H9 (cell line): Measurements from ENCODE around the gene ZFAND3. TPM values are rescaled to one million over a fixed set of nuclear protein-coding genes. Genes with fewer than 3 reads are reported as not detected.

Source experiments
- DNase-seq: peaks from one replicate; pipeline ENCODE4 v3.0.0-alpha.2; 2017
- H2AFZ ChIP-seq: one replicate; pipeline ENCODE4 v1.6.1; 2013; ENCODE audit warnings: mild to moderate bottlenecking, low read length, control low read depth, moderate library complexity
- H2AK5ac ChIP-seq: 2 replicates; pipeline ENCODE4 v1.6.1; 2013; ENCODE audit warnings: low read length, control low read depth, mixed read lengths; ENCODE audit not compliant: insufficient read length
- H2BK120ac ChIP-seq: one replicate; pipeline ENCODE4 v1.6.1; 2013; ENCODE audit warnings: low read depth, mild to moderate bottlenecking, low read length, control low read depth, inconsistent platforms; ENCODE audit not compliant: poor library complexity, severe bottlenecking
- H2BK12ac ChIP-seq: 2 replicates; pipeline ENCODE4 v1.6.1; 2013; ENCODE audit warnings: low read length, control low read depth, mixed read lengths, low read depth; ENCODE audit not compliant: insufficient read length
- H2BK15ac ChIP-seq: 2 replicates; pipeline ENCODE4 v1.6.1; 2013; ENCODE audit warnings: low read depth, low read length, control low read depth
- H2BK20ac ChIP-seq: one replicate; pipeline ENCODE4 v1.6.1; 2013; ENCODE audit warnings: low read depth, mild to moderate bottlenecking, low read length, control low read depth, inconsistent platforms; ENCODE audit not compliant: poor library complexity, severe bottlenecking
- H2BK5ac ChIP-seq: 2 replicates; pipeline ENCODE4 v1.6.1; 2013; ENCODE audit warnings: low read length, control low read depth, mixed read lengths; ENCODE audit not compliant: insufficient read length
- H3K14ac ChIP-seq: 2 replicates; pipeline ENCODE4 v1.6.1; 2013; ENCODE audit warnings: low read length, control low read depth; ENCODE audit not compliant: insufficient read depth
- H3K18ac ChIP-seq: 2 replicates; pipeline ENCODE4 v1.6.1; 2013; ENCODE audit warnings: low read depth, mild to moderate bottlenecking, mixed read lengths, low read length, control low read depth; ENCODE audit not compliant: insufficient read length
- H3K23ac ChIP-seq: 2 replicates; pipeline ENCODE4 v1.6.1; 2013; ENCODE audit warnings: low read length, control low read depth, mixed read lengths, low read depth; ENCODE audit not compliant: insufficient read length
- H3K23me2 ChIP-seq: 2 replicates; pipeline ENCODE4 v1.6.1; 2013; ENCODE audit warnings: low read depth, mild to moderate bottlenecking, mixed read lengths, low read length, control low read depth; ENCODE audit not compliant: insufficient read length, poor library complexity, severe bottlenecking
- H3K27ac ChIP-seq: 2 replicates; pipeline ENCODE4 v1.5.1; 2013; ENCODE audit warnings: low read length, control low read depth, mixed read lengths, low read depth; ENCODE audit not compliant: insufficient read length
- H3K27me3 ChIP-seq: 2 replicates; pipeline ENCODE4 v1.6.1; 2013; ENCODE audit warnings: low read length, control low read depth, inconsistent platforms; ENCODE audit not compliant: insufficient read depth
- H3K4ac ChIP-seq: 2 replicates; pipeline ENCODE4 v1.6.1; 2013; ENCODE audit warnings: low read depth, mild to moderate bottlenecking, control low read depth, inconsistent platforms, low read length, moderate library complexity
- H3K4me1 ChIP-seq: 2 replicates; pipeline ENCODE4 v1.6.1; 2013; ENCODE audit warnings: low read length, control low read depth, inconsistent platforms; ENCODE audit not compliant: insufficient read depth
- H3K4me2 ChIP-seq: 2 replicates; pipeline ENCODE4 v1.6.1; 2013; ENCODE audit warnings: low read length, control low read depth, mixed read lengths; ENCODE audit not compliant: insufficient read length, insufficient read depth
- H3K56ac ChIP-seq: 2 replicates; pipeline ENCODE4 v1.6.1; 2013; ENCODE audit warnings: low read depth, mild to moderate bottlenecking, mixed read lengths, low read length, control low read depth; ENCODE audit not compliant: insufficient read length
- H3K79me1 ChIP-seq: 2 replicates; pipeline ENCODE4 v1.6.1; 2013; ENCODE audit warnings: low read depth, mild to moderate bottlenecking, moderate library complexity, low read length, control low read depth, inconsistent platforms; ENCODE audit not compliant: insufficient read depth, poor library complexity, severe bottlenecking
- H3K79me2 ChIP-seq: 2 replicates; pipeline ENCODE4 v1.6.1; 2013; ENCODE audit warnings: low read length, control low read depth, inconsistent platforms; ENCODE audit not compliant: insufficient read depth
- H3K9ac ChIP-seq: 2 replicates; pipeline ENCODE4 v1.6.1; 2013; ENCODE audit warnings: low read length, control low read depth, mixed read lengths; ENCODE audit not compliant: insufficient read length; ENCODE audit errors: extremely low read depth
- H3K9me3 ChIP-seq: one replicate; pipeline ENCODE4 v1.6.1; 2013; ENCODE audit warnings: low read depth, low read length, inconsistent platforms; ENCODE audit not compliant: control insufficient read depth
- H3T11ph ChIP-seq: one replicate; pipeline ENCODE4 v1.6.1; 2013; ENCODE audit warnings: mild to moderate bottlenecking, low read length, control low read depth, inconsistent platforms
- H4K20me1 ChIP-seq: one replicate; pipeline ENCODE4 v1.6.1; 2013; ENCODE audit not compliant: control insufficient read depth, insufficient read length, insufficient read depth
- H4K5ac ChIP-seq: 2 replicates; pipeline ENCODE4 v1.6.1; 2013; ENCODE audit warnings: low read depth, mild to moderate bottlenecking, mixed read lengths, low read length, control low read depth; ENCODE audit not compliant: insufficient read length
- H4K8ac ChIP-seq: replicated peaks from 2 replicates; pipeline ENCODE4 v1.6.1; 2013; ENCODE audit warnings: low read length, control low read depth, mixed read lengths, low read depth; ENCODE audit not compliant: insufficient read length
- H4K91ac ChIP-seq: 2 replicates; pipeline ENCODE4 v1.6.1; 2013; ENCODE audit warnings: low read depth, mild to moderate bottlenecking, moderate library complexity, mixed read lengths, low read length, control low read depth; ENCODE audit not compliant: insufficient read length
- H3K27ac Mint-ChIP-seq, 3 experiments: 2 replicates in 2 of 3; 3 replicates in 1 of 3; pipeline ENCODE4 v1.8.0; 2020 to 2021; ENCODE audit warnings: mixed read lengths in 3 of 3, mild to moderate bottlenecking in 1 of 3, moderate library complexity in 1 of 3
- H3K27me3 Mint-ChIP-seq: 2 replicates; pipeline ENCODE4 v1.8.0; 2021; ENCODE audit warnings: low read depth, mild to moderate bottlenecking, moderate library complexity, mixed read lengths
- H3K36me3 Mint-ChIP-seq, 3 experiments: 2 replicates in 2 of 3; 3 replicates in 1 of 3; pipeline ENCODE4 v1.8.0; 2020 to 2021; ENCODE audit warnings: low read depth in 3 of 3, mixed read lengths in 3 of 3; ENCODE audit not compliant: insufficient read depth in 1 of 3
- H3K4me1 Mint-ChIP-seq, 2 experiments: 2 replicates each; pipeline ENCODE4 v1.8.0; 2020; ENCODE audit warnings: mixed read lengths in 2 of 2
- H3K4me3 Mint-ChIP-seq, 2 experiments: 2 replicates in 1 of 2; 3 replicates in 1 of 2; pipeline ENCODE4 v1.8.0; 2020 to 2021; ENCODE audit warnings: mild to moderate bottlenecking in 2 of 2, mixed read lengths in 2 of 2, moderate library complexity in 1 of 2
- H3K9me3 Mint-ChIP-seq, 2 experiments: 2 replicates in 1 of 2; 3 replicates in 1 of 2; pipeline ENCODE4 v1.8.0; 2020; ENCODE audit warnings: mild to moderate bottlenecking in 2 of 2, mixed read lengths in 2 of 2, moderate library complexity in 1 of 2
- CTCF ChIP-seq: fragments of 200-600 bp; sonication (generic); conservative IDR thresholded peaks from 3 replicates; pipeline ENCODE4 v1.8.0; 2021; ENCODE audit warnings: antibody characterized with exemption, mild to moderate bottlenecking
- WGBS: extraction: QIAGEN DNeasy Blood & Tissue Kit; methylation state at CpG from one replicate; pipeline ENCODE4 v1.1.7; 2013; ENCODE audit warnings: missing lambda C conversion rate, low lambda C conversion rate, mixed read lengths; ENCODE audit not compliant: insufficient read length; ENCODE audit errors: extremely low coverage; 5-methylcytosine and 5-hydroxymethylcytosine counted together
- total RNA-seq: library from RNA; stranded (reverse); gene quantifications from 2 replicates; pipeline ENCODE4 v1.2.1, GENCODE V29; 2021

Gene ZFAND3
- total RNA-seq, 1 experiment from 2014 or later, result 57.7 TPM

- Mint-ChIP-seq H3K4me1 (peaks cover 9 to 10% of the 10 kb centered on the region in 2 experiments), H3K36me3 (peaks cover 20 to 28% (median 21%) of the 10 kb centered on the region in 3 experiments), H3K9me3 (peaks cover 9 to 14% of the 10 kb centered on the region in 2 experiments), H3K27ac (no peak overlapping the region), H3K4me3 (no peak overlapping the region), H3K27me3 (no peaks in the 10 kb centered on the region)
- no peak overlapping the region for H4K8ac ChIP-seq
- H2BK120ac ChIP-seq, result no peak overlapping the region
- no peak overlapping the region for H2AFZ ChIP-seq
- H3K4ac ChIP-seq, result no peak overlapping the region
- no peak overlapping the region for H3K4me2 ChIP-seq
- no peak overlapping the region for H3K9ac ChIP-seq
- H3K23me2 ChIP-seq, result no peaks in the 10 kb centered on the region
- H3K79me1 ChIP-seq, result peaks cover 2% of the 10 kb centered on the region
- H3K14ac ChIP-seq, result no peak overlapping the region
- WGBS, result no CpG with 5 or more reads among the region's 1 CpG
- H3K27ac ChIP-seq, result no peak overlapping the region
- no peak for DNase-seq
- H3K9me3 ChIP-seq, result no peaks in the 10 kb centered on the region
- no peaks in the 10 kb centered on the region for H3K27me3 ChIP-seq
- H3K4me1 ChIP-seq, result no peaks in the 10 kb centered on the region
- H3T11ph ChIP-seq, result no peak overlapping the region
- H2BK12ac ChIP-seq, result no peak overlapping the region
- no peak overlapping the region for H3K56ac ChIP-seq
- H4K91ac ChIP-seq, result no peak overlapping the region
- no peak overlapping the region for H3K18ac ChIP-seq
- H4K20me1 ChIP-seq, result no peaks in the 10 kb centered on the region
- H2BK15ac ChIP-seq, result no peak overlapping the region
- H2BK20ac ChIP-seq, result no peak overlapping the region
- no peak overlapping the region for H2BK5ac ChIP-seq
- no peak for TF ChIP-seq CTCF
- no peak overlapping the region for H4K5ac ChIP-seq
- H2AK5ac ChIP-seq, result no peak overlapping the region
- no peaks in the 10 kb centered on the region for H3K79me2 ChIP-seq
- H3K23ac ChIP-seq, result no peak overlapping the region
Measured at GRCh38 chr6:37966801-37967200, 147.3 kb downstream of the ZFAND3 start.
